GM21526 (cell line): ENCODE data around the gene CCDC81.
A peak's percentile ranks its signal among the peaks of the same experiment; 100 is the strongest.

Experiments
- ATAC-seq: cut with Tn5 transposase; IDR thresholded peaks from one replicate; pipeline ENCODE4 v1.9.1; 2021; ENCODE audit warnings: moderate library complexity; ENCODE audit not compliant: unreplicated experiment, low FRiP score

CCDC81 gene

DNA sequence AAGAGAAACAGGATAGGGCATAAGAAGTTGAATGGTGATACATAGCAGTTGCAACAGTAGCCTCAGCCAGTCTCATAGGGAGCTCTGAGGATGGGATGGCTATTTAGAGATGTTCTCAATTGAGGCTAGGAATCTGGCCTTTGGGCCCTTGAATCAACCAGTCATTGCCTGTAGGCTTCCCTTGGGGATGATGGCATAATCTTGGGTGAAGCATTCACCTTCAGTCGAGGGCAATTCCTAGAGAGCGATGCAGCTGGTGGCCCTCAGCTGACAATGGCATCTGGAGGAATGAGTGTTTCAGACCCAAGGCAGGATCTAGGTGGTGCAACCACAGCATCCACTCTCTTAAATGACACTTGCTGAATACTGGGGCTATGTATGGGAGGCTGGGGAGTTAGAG lies 61.0 kb downstream of the CCDC81 start:
- no peak for ATAC-seq

DNA sequence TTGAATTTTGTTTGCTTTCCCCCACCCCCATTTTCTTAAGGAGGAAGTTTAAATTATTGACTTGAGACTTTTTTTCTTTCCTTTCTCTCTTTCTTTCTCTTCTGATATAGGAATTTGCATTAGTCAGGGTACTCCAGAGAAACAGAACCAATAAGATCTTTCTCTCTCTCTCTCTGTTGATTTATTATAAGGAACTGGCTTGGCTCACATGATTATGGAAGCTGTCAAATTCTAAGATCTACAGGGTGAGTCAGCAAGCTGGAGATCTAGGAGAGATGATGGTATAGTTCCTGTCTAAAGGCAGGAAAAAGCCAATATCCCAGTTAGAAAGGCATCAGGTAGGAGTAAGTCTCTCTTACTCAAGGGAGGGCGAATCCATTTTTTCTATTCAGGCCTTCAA lies 64.0 kb downstream of the CCDC81 start:
- ATAC-seq = no peak

DNA sequence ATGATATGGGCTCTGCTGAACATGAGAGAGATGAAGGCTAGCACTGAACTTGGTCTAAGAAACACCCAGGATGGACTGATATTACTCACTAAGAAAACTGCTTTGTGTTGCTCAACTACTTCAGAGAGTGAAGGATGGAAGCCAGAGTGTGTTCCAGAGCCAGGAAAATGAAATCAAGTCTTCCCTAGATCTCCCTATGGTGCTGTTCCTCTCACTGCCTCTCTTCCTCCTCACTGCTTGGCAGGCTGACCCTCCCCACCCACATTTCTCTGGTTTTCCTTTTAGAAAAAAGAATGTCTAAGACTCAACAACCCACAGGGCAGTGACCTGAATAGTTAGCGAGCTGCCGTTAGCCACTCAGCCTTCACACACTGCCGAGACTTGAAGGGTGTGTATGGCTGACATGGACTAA lies 65.6 kb downstream of the CCDC81 start:
- no peak for ATAC-seq

DNA sequence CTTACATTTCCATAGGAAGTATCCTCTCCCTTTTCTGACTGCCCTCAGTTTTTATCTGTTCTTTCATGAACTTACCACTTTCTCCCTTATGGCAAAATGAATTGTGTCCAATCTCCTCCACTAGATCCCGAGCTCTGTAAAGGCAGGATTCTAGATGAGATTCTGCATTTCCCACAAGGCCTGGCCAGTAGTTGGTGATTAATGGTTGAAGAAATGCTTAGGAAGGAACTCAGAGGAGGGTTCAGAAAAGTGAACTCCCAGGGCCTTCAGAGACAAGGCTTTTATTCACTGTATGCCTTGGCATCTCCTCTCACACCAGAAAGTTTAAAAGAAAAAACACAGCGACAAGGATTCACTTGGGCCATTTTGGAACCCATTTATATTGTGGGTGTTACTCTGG lies 66.2 kb downstream of the CCDC81 start:
- ATAC-seq = no peak

DNA sequence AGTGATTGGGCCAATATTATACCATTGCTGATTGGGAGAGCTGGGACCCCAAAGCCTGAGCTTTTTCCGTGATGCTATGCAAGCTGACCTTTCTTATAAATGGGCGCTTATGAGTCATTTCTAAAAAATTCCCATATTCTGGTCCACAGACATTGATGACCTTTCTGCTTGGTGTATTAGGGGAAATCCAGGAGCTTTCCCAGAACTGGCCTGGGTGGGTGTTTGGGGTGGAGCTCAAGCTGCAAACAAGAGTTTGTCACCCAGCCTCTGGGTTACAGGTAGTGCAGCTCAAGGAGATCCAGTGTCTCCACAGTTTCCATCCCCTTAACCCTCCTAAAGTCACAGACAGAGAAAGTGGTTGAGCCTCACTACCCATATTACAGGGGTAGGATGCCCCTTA lies 67.7 kb downstream of the CCDC81 start:
- ATAC-seq = no peak

DNA sequence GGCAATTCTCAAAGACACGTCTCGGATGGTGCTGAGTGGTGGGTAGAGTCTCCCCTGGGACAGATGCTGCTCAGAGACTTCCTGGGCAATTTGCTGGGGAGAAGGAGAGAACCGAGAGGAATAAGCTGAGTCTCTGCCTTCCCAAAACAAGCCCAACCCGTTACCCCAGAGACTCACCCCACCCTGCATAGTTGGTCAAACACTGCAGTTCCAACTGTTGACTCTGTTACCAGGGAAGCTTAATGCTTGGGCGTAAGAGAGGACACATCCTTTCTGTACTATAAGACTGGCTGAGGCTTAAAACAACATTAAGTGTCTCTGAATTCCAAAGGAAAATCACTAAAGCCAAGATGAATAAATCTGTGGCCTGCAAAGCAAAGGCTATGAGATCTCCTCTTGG lies 68.1 kb downstream of the CCDC81 start:
- no peak for ATAC-seq

DNA sequence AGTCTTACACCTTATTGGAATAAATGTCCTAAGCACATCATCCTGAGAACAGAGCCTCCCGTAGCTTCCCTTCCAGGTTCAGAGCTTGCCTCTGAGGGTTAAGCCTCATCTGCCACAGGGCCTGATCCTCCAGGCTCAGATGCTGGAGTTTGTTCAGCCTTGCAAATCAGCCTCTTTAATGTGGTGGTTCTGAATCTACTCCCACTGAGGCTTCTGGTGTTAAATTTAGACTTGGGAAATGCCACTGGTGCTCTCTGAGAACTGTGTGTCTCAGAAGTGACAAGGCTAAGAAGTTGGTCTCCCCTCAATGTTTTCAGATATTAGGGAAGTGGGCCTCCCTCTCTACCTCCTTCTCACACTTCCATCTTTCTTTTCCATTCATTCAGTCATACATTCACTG lies 68.7 kb downstream of the CCDC81 start:
- ATAC-seq = no peak

DNA sequence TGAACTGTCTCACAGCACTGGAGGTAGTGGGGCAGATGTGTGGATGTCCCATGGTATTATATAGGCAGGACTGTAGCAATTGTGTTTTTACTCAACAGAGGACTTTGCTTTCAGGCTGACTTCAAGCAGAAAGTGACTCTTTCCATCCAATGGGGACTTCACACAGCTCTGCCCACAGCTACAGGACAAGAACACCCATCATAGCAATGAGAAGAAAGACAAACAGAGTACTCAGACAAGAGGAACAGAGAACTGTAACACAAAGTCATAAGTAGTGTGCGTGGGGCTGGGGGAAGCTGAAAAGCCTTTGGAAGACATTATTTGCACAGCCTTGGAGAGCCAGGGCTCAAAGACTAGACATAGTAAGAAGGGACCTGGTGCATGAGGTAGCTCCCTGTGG lies 70.3 kb downstream of the CCDC81 start:
- ATAC-seq = no peak

DNA sequence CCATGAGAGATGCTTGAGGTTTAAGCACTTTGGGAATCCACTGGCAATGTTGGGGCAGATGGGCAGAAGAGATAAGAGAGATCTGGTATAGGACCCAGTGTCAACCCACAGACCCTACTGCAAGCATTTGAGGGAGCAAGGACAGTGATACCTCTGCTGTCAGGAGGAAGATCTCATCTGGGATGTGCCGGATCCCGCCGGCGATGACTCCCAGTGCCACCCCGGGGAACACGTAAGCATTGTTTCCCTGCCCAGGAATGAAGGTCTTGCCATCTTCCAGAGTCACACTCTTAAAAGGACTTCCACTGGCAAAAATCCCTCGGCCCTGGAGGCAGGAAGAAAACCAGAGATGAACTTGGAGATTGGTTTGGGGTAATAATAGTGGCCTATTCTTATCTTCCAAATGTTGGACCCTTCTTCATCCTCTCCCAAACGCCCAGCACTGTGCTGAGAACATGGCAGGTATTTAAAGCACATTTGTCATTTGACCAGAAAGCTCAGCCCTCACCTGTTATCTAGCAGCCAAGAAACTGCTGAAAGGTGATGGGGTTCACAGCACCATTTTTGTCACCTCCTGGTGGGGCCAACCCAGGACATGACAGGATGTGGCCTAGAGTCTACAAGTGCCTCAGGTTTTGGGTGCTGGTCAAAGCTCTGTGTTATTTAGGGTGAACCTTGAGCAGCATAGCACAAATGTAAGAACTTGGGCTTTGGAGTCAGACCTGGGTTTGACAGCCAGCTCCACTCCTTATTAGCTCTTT lies 71.7 kb downstream of the CCDC81 start:
- no peak for ATAC-seq

DNA sequence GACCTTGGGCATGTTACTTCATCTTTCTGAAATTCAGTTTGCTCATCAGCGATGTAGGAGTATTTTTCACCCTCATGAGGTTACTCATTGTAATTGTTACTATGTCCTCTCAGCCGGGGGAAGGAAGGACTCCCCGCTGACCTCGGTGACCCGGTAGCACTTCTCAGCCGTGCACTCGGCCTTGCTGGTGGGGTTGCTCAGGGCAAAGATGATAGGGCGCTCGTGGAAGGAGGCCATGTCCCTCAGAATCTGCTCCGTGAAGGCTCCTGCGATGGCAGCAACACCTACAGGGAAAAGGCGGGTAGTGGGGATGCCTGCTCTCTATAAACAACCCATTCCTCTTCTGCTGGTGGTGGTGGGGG lies 72.2 kb downstream of the CCDC81 start:
- no peak for ATAC-seq

DNA sequence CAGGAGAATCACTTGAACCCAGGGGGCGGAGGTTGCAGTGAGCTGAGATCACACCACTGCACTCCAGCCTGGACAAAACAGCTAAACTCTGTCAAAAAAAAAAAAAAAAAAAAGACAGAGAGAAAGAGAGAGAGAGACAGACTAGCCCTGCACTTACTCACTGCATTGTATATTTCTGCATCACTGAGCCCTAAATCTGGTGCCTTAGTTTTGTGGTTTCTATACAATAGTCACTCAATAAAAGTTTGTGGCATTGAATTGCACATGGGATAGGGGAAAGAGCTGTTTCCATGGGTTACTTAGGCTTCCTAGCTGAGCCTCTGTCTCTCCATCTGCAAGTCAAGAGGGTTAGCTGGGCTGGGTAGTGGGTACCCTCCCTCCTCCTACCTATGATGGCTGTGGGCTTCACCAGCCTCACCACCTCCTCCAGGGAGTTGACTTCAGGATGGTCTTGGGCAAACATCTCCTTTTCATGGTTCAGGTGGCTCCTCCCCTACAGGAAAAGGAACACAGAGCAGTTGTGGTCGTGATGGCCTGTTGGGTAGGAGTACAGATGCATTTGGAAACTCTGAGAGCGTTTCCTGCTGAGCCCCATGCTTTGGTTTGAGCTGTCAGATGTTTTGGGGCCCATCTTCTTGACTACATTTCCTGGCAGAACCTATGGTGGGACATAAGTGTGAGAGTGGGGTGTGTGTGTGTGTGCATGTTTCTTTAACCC lies 73.2 kb downstream of the CCDC81 start:
- ATAC-seq = no peak

DNA sequence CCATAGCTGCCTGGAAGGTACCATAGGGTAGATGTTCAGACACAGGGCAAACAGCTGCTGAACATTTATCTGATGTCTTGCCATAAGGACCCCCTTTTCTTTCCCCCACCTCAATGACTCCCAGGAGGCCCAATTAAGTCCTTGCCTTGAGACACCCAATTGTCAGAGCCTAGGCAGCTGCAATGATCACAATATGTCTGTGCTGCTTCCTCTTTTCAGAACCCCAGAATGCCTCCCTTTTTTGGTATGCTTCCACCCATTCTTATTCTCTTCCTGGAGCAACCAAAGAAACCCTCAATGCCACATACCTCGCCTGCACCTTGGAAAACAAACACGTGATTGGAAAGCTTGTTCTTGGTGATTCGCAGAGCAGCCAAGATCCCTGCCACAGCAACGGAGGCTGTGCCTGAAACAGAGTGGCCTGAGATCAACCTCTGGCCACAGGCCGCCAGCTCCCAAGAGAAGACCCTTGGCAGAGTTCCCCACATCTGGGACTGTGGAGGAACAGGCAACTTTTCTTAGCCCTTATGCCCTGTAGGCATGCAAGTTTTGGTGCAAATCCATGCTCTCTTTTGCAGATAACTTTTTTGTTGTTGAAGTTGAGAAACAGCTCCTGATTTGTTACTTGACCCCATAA lies 75.4 kb downstream of the CCDC81 start:
- ATAC-seq = no peak

DNA sequence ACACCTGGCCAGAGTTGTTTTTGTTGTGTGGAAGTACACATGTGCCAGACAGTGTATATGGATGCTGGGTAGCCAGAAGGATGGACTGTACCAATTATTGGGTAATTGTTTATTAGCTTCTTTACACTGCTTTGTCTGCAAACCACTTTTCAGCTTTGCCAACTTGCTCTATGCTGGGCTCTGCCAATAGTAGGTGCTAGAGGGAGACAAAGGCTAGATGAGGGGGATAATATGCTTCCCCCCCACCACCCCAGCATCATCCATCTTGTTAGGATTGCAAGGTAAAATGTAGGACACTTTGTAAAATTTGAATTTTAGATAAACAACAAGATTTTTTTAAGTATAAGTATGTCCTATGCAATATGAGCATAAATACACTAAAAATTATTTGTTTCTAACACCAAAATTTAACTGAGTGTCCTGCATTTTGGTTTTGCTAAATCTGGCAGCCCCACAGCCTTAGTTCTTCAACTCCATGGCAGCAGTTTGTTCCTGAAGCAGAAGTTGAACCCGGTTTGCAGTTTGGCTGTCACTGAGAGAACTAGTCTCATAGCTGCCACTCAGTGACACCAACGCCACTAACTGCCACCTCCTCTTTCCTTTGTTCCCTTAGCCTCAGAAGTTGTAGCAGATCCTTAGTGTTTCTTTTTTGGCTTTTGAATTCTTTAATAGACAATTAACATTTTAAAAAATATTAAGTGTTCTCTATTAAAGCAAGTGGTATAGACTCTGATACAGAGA lies 78.8 kb downstream of the CCDC81 start:
- ATAC-seq = no peak

DNA sequence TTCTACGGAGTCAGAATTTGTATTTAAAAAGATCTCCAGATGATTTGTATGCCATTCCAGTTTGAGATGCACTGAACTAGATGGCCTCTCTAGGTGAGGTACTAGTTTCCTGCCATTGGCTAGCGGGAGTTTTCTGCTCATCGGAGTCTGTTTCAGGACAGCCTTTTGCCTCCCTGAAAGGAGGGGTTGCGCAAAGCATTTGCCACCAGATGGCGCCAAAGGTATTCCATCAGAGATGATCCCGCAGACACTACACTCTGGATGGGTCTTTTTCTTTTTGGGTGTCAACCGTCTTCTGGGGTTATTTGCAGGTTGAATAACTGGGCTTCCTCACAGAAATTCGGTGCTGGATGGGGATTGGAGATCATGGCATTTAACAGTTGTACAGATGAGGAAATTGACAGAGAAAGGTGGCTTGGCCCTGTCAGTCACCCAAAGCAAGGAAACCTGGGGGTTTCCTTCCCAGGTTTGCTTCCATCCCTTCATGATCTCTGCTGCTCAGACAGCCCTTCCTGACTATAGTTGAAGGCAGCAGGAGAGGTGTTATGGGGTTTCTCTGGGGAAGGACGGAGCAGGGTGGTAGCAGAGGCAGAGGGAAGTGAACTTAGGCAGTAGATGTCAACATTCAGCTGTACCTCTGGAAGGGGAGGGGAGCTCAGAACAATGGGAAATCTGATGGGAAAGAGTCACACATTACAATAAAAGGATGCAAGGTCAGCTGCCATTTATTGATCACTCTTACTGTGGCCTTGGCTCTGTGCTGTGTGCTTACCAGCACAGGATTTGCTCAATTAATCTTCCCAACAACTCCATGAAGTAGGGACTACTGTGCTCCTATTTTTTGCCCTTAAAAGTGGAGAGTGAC lies 81.6 kb downstream of the CCDC81 start:
- ATAC-seq = peak; percentile 81

DNA sequence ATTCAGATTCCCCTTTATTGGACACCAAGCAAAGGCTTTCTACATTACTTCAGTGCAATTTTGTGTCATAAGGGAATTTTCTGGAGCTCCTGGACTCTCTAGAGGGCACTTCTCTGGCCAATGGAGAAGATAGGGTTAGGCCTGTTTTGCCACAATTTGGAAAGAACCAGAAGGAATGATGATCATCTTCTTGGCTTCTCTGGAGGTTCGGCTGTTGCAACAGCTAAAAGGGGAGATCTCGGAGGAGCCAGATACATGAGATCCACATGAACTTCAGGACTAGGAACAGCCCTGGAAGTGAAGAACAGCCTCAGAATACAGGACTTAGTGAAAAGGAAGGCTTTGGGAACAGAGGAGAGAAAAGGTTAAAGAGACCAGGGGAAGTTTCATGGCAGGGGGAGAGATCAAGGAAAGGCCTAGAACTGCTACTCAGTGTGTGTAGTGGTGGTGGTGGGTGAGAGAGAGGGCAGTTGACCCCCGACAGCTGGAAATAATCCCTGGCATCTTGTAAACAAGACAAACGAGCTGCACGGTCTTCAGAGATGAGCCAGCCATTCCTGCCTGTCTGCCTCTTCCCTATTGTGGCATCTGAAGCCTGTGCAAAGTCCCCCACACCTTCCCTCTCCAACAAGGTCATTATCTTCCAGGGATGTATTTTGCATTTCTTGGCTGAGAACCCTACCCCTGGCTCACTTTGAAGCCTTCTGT lies 83.8 kb downstream of the CCDC81 start:
- ATAC-seq = no peak

DNA sequence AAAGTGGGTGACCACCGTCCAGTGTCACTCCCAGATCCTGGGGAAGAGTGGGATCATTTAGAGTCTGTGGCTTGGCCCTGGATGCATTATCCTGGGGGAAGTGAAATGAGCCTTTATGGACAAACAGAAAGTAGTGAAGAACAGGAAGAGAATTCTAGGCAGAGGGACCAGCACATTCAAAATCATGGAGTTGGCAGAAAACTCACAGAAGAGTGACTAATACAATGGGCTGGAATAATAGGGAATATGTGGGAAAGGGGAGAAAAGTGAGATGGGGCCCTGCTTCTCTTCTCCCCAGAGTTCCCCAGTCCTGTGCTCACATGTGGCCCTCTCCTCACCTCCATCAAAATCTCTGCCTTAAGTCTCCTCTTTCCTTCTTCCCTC lies 84.3 kb downstream of the CCDC81 start:
- no peak for ATAC-seq

DNA sequence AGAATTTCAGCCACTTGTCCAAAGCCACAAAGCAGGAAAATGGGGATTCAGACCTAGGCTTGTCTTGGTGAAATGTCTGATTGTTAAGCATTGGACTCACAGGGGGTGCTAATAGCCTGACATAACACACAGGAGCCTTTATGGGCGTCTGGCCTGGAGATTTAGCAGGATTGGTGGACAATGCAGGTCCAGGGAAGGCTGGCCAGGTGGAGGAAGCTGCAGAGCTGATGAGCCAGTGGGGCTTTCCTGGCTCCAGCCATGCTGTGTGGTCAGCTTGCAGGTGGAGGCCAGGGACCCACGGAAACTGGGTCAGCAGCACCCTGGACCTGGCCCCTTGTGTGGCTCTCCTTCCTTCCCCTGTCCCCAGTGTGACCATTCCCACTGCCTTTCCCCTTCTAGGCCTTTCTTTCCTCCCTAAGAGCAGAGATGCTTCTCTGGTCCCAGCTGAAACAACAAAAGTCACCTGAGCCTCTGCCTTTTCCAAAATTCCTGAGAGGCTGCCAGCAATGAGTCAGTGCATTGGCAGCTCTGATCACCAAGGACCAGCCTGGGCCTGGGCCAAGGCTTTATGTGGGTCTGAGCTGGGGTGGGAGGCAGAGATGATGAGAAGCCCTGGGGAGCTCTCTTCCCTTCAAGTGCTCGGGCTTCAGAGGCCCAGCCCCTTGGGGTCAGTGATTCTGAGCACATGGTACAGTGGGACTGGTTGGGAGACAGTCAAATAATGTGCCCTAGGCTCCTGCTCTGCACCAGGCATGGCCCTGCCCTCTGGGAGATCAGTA lies 85.2 kb downstream of the CCDC81 start:
- ATAC-seq = no peak

DNA sequence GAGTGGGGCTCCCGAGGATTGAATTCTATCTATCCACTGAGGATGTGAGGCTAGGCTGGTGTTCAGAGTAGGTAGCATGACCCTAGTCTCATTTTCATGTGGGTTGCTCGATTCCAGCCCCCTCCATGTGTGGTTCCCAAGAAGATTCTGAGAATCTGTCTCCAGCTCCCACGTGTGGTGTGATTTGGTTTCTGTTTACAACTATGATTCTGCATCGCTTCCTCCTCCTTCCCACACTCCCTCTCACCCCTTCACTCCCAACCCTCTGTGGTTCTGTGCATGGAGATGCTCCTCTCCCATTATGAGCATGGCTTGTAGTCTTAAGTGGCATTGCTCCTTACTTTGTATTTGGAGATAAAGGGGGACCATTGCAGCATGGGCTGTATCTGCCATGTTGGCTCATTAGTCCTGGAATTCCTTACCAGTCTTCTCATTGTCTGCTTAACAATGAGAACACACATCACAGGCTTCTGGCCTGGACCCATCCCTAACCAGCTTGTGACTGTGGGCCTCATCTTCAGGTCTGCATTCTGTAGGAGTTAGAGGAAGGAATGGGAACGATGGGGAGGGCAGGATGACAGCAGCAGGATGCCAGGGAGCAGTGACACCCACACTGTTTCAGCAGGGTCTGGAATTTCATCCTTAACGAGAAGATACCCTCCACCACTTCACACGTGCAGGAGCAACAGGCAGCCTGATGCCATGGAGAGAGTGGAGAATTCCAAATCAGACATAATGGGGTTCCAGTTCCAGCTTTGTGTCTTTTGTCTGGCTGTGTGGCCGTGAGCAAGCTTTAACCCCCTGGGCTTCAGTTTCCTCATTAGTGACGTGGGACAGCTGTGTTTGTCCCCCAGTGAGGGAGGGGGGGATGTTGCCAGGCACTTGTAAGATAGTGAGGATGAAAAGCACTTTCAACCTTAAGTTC lies 86.0 kb downstream of the CCDC81 start:
- no peak for ATAC-seq
